ENCODE data around the gene CARHSP1. TPM values are rescaled to one million over a fixed set of nuclear protein-coding genes. Genes with fewer than 3 reads are reported as not detected.

CARHSP1 gene
- total and polyA plus RNA-seq, 2 of the 8 experiments (the other 6 are each of a cell fraction or from before 2014, with no cell fraction given): 292 to 300 TPM

GRCh38 chr16:8912793-8913192 is 44.0 kb upstream of the CARHSP1 start:
- no peak overlapping the region for H2BK20ac ChIP-seq (ENCODE audit: low read length)
- H3K23me2 ChIP-seq (ENCODE audit: low read depth, low read length): no peaks in the 10 kb centered on the region
- H3K9me3 ChIP-seq (ENCODE audit: insufficient read depth in 2 of 2, low read depth in 1 of 2, low read length in 1 of 2): no peaks in the 10 kb centered on the region
- no peak overlapping the region for H2BK5ac ChIP-seq (ENCODE audit: low read depth, low read length)
- no peaks in the 10 kb centered on the region for H3K27me3 ChIP-seq (replicated peaks in 1 of 4; ENCODE audit: control insufficient read depth in 3 of 4, extremely low read depth in 1 of 4, insufficient read depth in 3 of 4, low read length in 3 of 4)
- no peak overlapping the region for H3K23ac ChIP-seq (ENCODE audit: insufficient read length)
- peaks cover 10 to 73% (median 41%) of the 10 kb centered on the region in 4 experiments for H3K36me3 ChIP-seq (ENCODE audit: control insufficient read depth in 2 of 4, insufficient read depth in 4 of 4, low read length in 3 of 4)
- no peak overlapping the region for H2BK120ac ChIP-seq (replicated peaks; ENCODE audit: low read depth, low read length)
- H4K8ac ChIP-seq (ENCODE audit: extremely low read depth, insufficient read depth, low read length): no peak overlapping the region
- peaks cover 0 to 11% of the 10 kb centered on the region in 2 experiments; a peak in 1 of 4 replicates for H3K79me2 ChIP-seq (ENCODE audit: control insufficient read depth in 1 of 2, insufficient read depth in 2 of 2, low read length in 2 of 2)
- no peak overlapping the region for H3K56ac ChIP-seq (replicated peaks; ENCODE audit: insufficient read length, low read depth, low read length)
- no peak overlapping the region for H2BK15ac ChIP-seq (ENCODE audit: low read length)
- no peak overlapping the region for H3K27ac ChIP-seq (ENCODE audit: low read depth, low read length)
- H3K4me2 ChIP-seq (ENCODE audit: insufficient read depth in 1 of 2, low read depth in 2 of 2, low read length in 2 of 2): no peak overlapping the region
- no peak overlapping the region for H2BK12ac ChIP-seq (ENCODE audit: low read depth, low read length)
- no peak overlapping the region for H3K14ac ChIP-seq (ENCODE audit: insufficient read length)
- no peak overlapping the region for H2AK5ac ChIP-seq (ENCODE audit: low read depth, low read length)
- WGBS, 2 experiments (ENCODE audit: extremely low coverage in 1 of 2, insufficient coverage in 1 of 2, insufficient read length in 1 of 2, insufficient replicate concordance in 2 of 2, low coverage in 1 of 2, low lambda C conversion rate in 2 of 2, missing lambda C conversion rate in 1 of 2): 85% methylated on average over 4 of the region's 4 CpGs; no CpG with 5 or more reads in 1 of the 2 experiments
- no peaks in the 10 kb centered on the region; a peak in 1 of 7 replicates for H3K4me1 ChIP-seq (replicated peaks in 1 of 4; ENCODE audit: control insufficient read depth in 3 of 4, insufficient read depth in 4 of 4, low read length in 3 of 4)
- ChIA-PET POLR2A (ENCODE audit: partially characterized antibody) (interaction anchor here (1.3 kb wide), 1 partner anchor 21 kb away, joined by 4 read pairs; no protein-coding TSS in a partner anchor), CTCF (ENCODE audit: partially characterized antibody) (interaction anchor here (1.9 to 2.3 kb wide), 2 partner anchors 100 to 214 kb away, joined by 4 to 10 read pairs; no protein-coding TSS in a partner anchor)
- no peak overlapping the region for H3K9ac ChIP-seq (replicated peaks in 1 of 4; ENCODE audit: extremely low read depth in 1 of 4, low read depth in 3 of 4, low read length in 3 of 4)
- no peak overlapping the region for H3K4me3 ChIP-seq (ENCODE audit: extremely low read depth in 1 of 4, insufficient read depth in 2 of 4, low read depth in 3 of 4, low read length in 4 of 4)
- no peak overlapping the region for H4K5ac ChIP-seq (ENCODE audit: insufficient read length, low read depth, low read length)
- H3K18ac ChIP-seq (ENCODE audit: extremely low read depth, low read length): no peak overlapping the region
- H4K91ac ChIP-seq (replicated peaks; ENCODE audit: insufficient read length, low read length): no peak overlapping the region
- FAIRE-seq: no peak
- no peak overlapping the region for H2AFZ ChIP-seq (ENCODE audit: low read length)
- H4K20me1 ChIP-seq (replicated peaks in 1 of 2; ENCODE audit: control insufficient read depth in 1 of 2, insufficient read depth in 2 of 2, low read length in 2 of 2): peaks cover 0 to 4% of the 10 kb centered on the region in 2 experiments
- DNase-seq (ENCODE audit: low read depth in 1 of 2, low spot score in 2 of 2): no peak
- H3K4ac ChIP-seq (replicated peaks; ENCODE audit: insufficient read length, low read depth, low read length): no peak overlapping the region
- peaks cover 11% of the 10 kb centered on the region for H3K79me1 ChIP-seq (ENCODE audit: low read depth, low read length)
- no peak for TF ChIP-seq POU5F1 (IDR thresholded peaks at IDR 0.05; ENCODE audit: low read depth, low read length)
- no peak for TF ChIP-seq SIRT6 (IDR thresholded peaks at IDR 0.05; ENCODE audit: low read length)
- no peak for TF ChIP-seq CTBP2 (IDR thresholded peaks at IDR 0.05; ENCODE audit: borderline replicate concordance, insufficient read depth, insufficient read length, low read length)
- TF ChIP-seq, protein P1, sequence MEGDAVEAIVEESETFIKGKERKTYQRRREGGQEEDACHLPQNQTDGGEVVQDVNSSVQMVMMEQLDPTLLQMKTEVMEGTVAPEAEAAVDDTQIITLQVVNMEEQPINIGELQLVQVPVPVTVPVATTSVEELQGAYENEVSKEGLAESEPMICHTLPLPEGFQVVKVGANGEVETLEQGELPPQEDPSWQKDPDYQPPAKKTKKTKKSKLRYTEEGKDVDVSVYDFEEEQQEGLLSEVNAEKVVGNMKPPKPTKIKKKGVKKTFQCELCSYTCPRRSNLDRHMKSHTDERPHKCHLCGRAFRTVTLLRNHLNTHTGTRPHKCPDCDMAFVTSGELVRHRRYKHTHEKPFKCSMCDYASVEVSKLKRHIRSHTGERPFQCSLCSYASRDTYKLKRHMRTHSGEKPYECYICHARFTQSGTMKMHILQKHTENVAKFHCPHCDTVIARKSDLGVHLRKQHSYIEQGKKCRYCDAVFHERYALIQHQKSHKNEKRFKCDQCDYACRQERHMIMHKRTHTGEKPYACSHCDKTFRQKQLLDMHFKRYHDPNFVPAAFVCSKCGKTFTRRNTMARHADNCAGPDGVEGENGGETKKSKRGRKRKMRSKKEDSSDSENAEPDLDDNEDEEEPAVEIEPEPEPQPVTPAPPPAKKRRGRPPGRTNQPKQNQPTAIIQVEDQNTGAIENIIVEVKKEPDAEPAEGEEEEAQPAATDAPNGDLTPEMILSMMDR (IDR thresholded peaks at IDR 0.05; ENCODE audit: control extremely low read depth in 1 of 3, insufficient read depth in 1 of 3, low read depth in 1 of 3, low read length in 3 of 3): no peak
- no peak for TF ChIP-seq CBX5 (IDR thresholded peaks at IDR 0.05; ENCODE audit: low read depth, low read length)
- TF ChIP-seq RBBP5 (IDR thresholded peaks at IDR 0.05; ENCODE audit: borderline replicate concordance, low read depth, low read length): no peak
- no peak for TF ChIP-seq EP300 (IDR thresholded peaks at IDR 0.05; ENCODE audit: borderline replicate concordance in 1 of 2, low read depth in 2 of 2, low read length in 2 of 2)
- no peak for TF ChIP-seq GABPA (IDR thresholded peaks at IDR 0.05; ENCODE audit: borderline replicate concordance, insufficient read depth, low read length)
- TF ChIP-seq GTF2F1 (IDR thresholded peaks at IDR 0.05; ENCODE audit: borderline replicate concordance, low read depth, low read length): no peak
- TF ChIP-seq SP1 (IDR thresholded peaks at IDR 0.05; ENCODE audit: low read depth, low read length): no peak
